ENCODE measurements around the gene IMMP2L.

Gene IMMP2L

GRCh38 chr7:111029574-111030251 is 532.6 kb downstream of the IMMP2L start:
- DNase-seq (ENCODE audit: low read depth), result no peak

DNA sequence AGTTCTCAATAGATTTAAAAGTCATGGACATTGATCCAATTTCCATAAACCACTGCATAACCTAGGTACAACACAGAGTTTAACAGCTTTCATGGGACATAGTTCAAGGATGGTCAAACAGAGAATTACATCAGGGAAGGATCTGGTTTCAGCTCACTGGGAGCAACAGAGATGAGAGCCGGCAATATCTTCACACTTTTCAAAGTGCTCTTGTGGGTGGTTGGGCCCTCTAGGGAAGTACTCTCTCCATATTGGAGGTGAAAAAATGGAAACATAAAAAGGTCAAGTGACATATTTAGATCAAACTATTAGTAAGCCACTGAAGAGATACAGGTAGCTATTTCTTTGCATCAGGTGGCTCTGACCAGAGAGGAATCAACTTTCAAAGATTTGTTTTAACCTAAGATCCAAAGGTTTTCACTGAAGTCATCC is 533.1 kb downstream of the IMMP2L start:
- DNase-seq (ENCODE audit: low read depth), result no peak

GRCh38 chr7:111027396-111027795 is 534.9 kb downstream of the IMMP2L start:
- no peak for DNase-seq (ENCODE audit: low read depth)

GRCh38 chr7:111026806-111027205 is 535.5 kb downstream of the IMMP2L start:
- DNase-seq (ENCODE audit: low read depth), result no peak

- DNase-seq (ENCODE audit: low read depth), result no peak
Observed at GRCh38 chr7:111026343-111026742, 535.9 kb downstream of the IMMP2L start.

DNA sequence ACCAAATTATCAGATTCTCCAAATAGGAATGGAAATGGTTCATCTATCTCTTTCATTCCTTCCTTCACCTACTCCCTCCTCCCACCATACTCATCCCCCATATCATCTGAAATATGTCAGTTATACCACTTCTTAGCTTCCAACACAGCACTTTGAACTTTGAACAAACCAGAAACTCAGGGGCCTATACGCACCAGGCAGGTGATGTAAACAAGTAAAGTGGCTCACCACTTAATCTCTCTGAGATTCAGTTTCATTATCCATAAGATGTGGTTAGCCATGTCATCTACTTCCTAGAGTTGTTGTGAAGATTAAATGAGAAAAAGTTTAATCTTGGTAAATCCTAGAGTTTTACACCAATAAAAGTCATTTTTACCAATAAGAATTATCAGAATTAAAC is 537.3 kb downstream of the IMMP2L start:
- no peak for DNase-seq (ENCODE audit: low read depth)

DNA sequence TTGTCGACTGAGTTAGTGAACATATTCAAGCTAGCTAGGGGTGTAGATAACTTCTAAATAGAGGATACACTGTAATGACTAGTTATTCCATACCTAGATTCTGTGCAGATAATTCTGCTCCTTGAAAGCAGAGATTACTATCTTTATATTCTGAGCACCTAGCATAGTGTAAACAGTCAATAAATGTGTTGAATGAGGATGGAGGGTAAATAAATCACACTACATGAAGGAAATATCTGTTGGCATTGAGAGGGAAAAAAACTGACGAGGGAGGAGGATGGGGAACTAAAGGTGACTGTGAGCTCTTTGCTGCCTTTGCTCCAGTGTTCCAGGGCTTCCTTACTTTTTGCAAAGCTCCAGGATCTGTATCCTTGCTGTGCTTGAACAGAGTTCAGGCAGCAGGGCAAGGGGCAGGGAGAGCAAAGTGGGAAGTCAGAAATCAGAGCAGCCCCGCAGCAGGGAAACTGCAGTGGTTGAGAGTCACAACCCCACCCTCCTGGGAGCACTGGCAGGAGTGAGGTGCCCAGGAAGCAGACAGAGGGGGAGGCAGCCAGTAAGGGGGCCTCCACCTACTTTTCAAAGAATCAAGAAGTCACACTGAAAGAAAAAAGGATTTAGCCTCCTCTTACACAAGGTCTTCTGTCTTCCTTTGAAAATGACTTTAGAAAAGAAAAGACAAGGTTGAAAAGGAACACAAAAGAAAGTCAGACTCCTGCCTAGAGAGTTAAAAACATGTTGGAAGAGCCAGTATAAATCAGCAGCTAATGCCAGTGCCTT is 543.1 kb downstream of the IMMP2L start:
- no peak for DNase-seq (ENCODE audit: low read depth)

- DNase-seq (ENCODE audit: low read depth), result no peak
Observed at GRCh38 chr7:111018447-111018846, 543.8 kb downstream of the IMMP2L start.

GRCh38 chr7:111014079-111014478 is 548.2 kb downstream of the IMMP2L start:
- no peak for DNase-seq (ENCODE audit: low read depth)

- no peak for DNase-seq (ENCODE audit: low read depth)
Observed at GRCh38 chr7:111012799-111013675, 549.3 kb downstream of the IMMP2L start.

- no peak for DNase-seq (ENCODE audit: low read depth)
Observed at GRCh38 chr7:111012149-111012548, 550.1 kb downstream of the IMMP2L start.

DNA sequence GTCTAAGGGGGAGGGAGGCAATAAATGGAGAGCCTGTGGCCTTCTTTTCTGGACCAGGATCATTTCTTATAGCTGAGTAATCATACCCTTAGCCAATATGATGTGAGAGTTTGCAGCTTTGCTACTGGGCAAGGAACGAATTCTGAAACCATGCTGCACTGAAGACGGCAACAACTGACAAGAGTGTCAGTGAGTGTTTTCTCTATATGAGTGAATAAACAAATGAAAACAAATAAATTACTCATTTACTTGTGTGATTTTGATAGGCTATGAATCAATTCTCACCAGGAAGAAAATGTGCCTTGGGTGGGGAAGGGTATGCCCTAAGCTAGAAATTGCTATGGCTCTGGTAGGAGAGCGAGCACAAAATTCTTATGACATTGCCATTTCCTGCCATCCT is 550.8 kb downstream of the IMMP2L start:
- no peak for DNase-seq (ENCODE audit: low read depth)

GRCh38 chr7:111010798-111011197 is 551.5 kb downstream of the IMMP2L start:
- DNase-seq (ENCODE audit: low read depth), result no peak

- DNase-seq (ENCODE audit: low read depth), result no peak
Observed at GRCh38 chr7:111009526-111010040, 552.7 kb downstream of the IMMP2L start.

GRCh38 chr7:111006691-111007090 is 555.6 kb downstream of the IMMP2L start:
- no peak for DNase-seq (ENCODE audit: low read depth)

GRCh38 chr7:111006040-111006439 is 556.3 kb downstream of the IMMP2L start:
- DNase-seq (ENCODE audit: low read depth), result no peak

GRCh38 chr7:111005445-111005844 is 556.8 kb downstream of the IMMP2L start:
- no peak for DNase-seq (ENCODE audit: low read depth)

DNA sequence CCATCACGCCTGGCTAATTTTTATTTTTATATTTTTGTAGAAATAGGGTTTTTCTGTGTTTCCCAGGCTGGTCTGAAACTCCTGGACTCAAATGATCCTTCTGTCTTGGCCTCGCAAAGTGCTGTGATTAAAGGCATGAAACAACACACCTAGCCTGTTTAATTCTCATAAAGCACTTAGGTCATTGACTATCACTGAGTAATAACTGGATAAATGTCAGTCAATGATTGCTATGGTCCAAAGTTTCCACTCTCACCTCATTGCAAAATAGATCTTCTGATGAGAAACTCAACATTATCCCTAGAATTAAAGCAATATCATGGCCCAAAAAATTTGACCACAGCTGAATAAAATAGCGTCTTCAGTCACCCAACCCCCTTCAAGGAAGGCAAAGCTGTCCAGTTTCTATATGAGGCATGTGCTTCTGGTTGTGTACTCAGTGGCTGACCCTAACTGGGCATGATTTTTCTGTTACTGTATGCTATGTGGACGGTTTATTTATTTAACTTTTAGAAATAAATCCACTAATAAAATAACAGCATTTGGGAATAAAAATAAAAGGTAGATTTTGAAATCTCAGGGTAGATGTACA is 557.9 kb downstream of the IMMP2L start:
- DNase-seq (ENCODE audit: low read depth), result no peak

DNA sequence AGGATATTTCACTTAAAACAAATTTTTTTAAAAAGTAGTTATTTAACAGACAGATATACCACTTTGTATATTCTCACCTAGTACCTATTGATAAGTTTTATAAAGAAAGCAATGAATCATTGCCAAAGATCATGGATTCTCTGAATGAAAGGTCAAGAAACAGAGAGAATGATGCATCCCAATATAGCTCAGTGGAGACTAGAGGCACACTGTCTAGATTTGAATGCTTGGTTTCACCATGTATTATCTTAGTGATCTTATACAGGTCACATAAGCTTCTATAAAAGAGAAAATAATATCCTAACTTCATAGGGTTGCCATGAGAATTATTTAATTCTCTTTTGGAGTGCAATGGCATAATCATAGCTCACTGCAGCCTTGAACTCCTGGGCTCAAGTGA is 558.4 kb downstream of the IMMP2L start:
- DNase-seq (ENCODE audit: low read depth), result no peak

DNA sequence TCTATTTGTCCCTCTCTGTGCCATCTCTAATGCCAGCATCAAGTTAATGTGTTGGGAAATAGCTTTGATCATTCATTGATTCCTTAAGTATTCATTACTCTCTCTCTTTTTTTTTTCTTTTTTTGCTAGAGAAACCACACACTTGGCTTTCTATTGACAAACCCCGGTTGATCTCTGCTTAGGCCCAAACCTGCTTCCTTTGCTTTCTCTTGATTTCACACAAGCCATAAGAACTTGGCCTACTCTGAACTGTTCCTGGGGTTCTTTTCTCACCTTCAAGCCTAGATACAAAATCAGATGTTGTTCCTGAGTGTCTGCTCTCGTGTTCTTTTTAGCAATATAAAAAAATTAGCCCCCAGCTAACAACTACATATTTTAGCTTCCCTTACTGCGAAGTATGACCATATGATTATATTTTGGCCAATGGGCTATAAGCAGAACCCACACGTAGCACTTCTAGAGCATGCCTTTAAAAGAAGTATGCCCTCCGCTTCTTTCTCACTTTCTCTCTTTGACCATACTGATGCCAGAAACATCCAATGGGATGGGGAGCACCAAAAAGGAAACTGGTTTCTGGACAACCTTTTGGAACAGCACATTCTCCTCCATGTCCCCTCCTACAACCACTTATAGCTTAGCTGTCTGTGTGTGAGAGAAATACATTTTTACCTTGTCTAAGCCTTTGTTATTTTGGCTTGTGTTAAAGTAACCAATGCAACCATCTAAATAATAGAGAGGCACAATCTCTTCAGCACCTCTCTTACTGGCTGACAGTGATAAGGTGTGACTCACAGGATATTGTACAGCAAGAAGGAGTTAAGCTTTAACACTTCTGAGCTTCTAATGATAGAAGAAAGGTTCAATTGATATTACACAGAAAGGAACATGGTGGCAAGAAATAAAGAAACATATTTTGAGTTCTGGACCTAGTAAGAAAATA is 568.0 kb downstream of the IMMP2L start:
- no peak for DNase-seq (ENCODE audit: low read depth)

All from stimulated activated CD8-positive, alpha-beta memory T cell treated with anti-CD3 and anti-CD28 coated beads, Interleukin-12 subunit alpha, Interleukin-12 subunit beta, amount 100 ng/mL, for 4 hours (primary cell).